Retinal pigment epithelial cell (primary cell): ENCODE results near the gene MYOG.

Source experiments
- DNase-seq: peaks from one replicate; pipeline ENCODE4 v3.0.0-alpha.2; 2010; ENCODE audit warnings: low read depth
- H3K4me3 ChIP-seq: 2 replicates; pipeline ENCODE4 v1.5.1; 2011; ENCODE audit warnings: mild to moderate bottlenecking, low read length, control low read depth, moderate library complexity
- CTCF ChIP-seq: conservative IDR thresholded peaks from 2 replicates; pipeline ENCODE4 v1.5.1; 2011; ENCODE audit warnings: low read depth, low read length, control low read depth, inconsistent platforms

Gene MYOG

GRCh38 chr1:203082571-203083462, 3.0 kb downstream of the MYOG start:
- H3K4me3 ChIP-seq: no peak overlapping the region
- DNase-seq: no peak
- TF ChIP-seq CTCF: no peak

- no peak for DNase-seq
- no peak for TF ChIP-seq CTCF
Observed at GRCh38 chr1:203082231-203082505, 3.6 kb downstream of the MYOG start.

GRCh38 chr1:203081465-203082230, 4.2 kb downstream of the MYOG start:
- no peak for TF ChIP-seq CTCF
- H3K4me3 ChIP-seq: no peak overlapping the region
- no peak for DNase-seq

More at GRCh38 chr1:203082231-203082505, 3.6 kb downstream of the MYOG start:
- no peak overlapping the region for H3K4me3 ChIP-seq

- TF ChIP-seq CTCF: no peak
- DNase-seq: no peak
- no peak overlapping the region for H3K4me3 ChIP-seq
Observed at GRCh38 chr1:203080456-203080855, 5.4 kb downstream of the MYOG start.

GRCh38 chr1:203078478-203078877, 7.3 kb downstream of the MYOG start:
- no peak for TF ChIP-seq CTCF
- no peak for DNase-seq

GRCh38 chr1:203077956-203078355, 7.9 kb downstream of the MYOG start:
- TF ChIP-seq CTCF: no peak
- DNase-seq: no peak
- no peak overlapping the region for H3K4me3 ChIP-seq

More at GRCh38 chr1:203078478-203078877, 7.3 kb downstream of the MYOG start:
- H3K4me3 ChIP-seq: no peak overlapping the region
